SK-N-SH (cell line): Measurements from ENCODE around the gene CCDC24. TPM values are rescaled to one million over a fixed set of nuclear protein-coding genes. Genes with fewer than 3 reads are reported as not detected.

Experiments used
- CTCF ChIA-PET: fragments of 300-600, 350-600 bp; formaldehyde crosslinking; extraction: SDS; loops from one replicate; lab custom pipeline; 2021; lab: Yijun Ruan, JAX
- POLR2A ChIA-PET: fragments of 350-600 bp; sonication (Branson Sonifier 250); formaldehyde crosslinking; extraction: SDS; loops from one replicate; lab custom pipeline; 2020; ENCODE audit warnings: antibody characterized with exemption, inconsistent platforms; lab: Yijun Ruan, JAX
- DNase-seq: peaks from one replicate; pipeline ENCODE4 v3.0.0; 2012
- H2AFZ ChIP-seq: fragments of 200-600 bp; sonication (generic); 2 replicates; pipeline ENCODE4 v1.8.1; 2016; ENCODE audit warnings: antibody characterized with exemption, mild to moderate bottlenecking, low read depth
- H3F3A ChIP-seq: fragments of 200-600 bp; sonication (generic); replicated peaks from 2 replicates; pipeline ENCODE3; 2016; ENCODE audit warnings: antibody characterized with exemption, mild to moderate bottlenecking; ENCODE audit not compliant: insufficient read depth
- H3K27ac ChIP-seq, 2 experiments: fragments of 200-500 bp in 1 of 2; fragments of 200-600 bp in 1 of 2; sonication (Bioruptor generic) in 1 of 2; sonication (generic), shearing (Covaris generic) in 1 of 2; 2 replicates each; pipeline versions ENCODE4 v1.5.1 to v1.6.1; 2014 to 2016; ENCODE audit warnings: low read depth in 2 of 2, inconsistent platforms in 1 of 2, low read length in 1 of 2, mild to moderate bottlenecking in 1 of 2, mixed read lengths in 1 of 2
- H3K27me3 ChIP-seq: fragments of 200-600 bp; sonication (generic), shearing (Covaris generic); 2 replicates; pipeline ENCODE4 v1.6.1; 2016; ENCODE audit warnings: mixed run types; ENCODE audit not compliant: insufficient read depth
- H3K36me3 ChIP-seq, 2 experiments: fragments of 200-500 bp in 1 of 2; fragments of 200-600 bp in 1 of 2; sonication (Bioruptor generic) in 1 of 2; sonication (generic) in 1 of 2; replicated peaks in 1 of 2; 2 replicates each; pipeline versions ENCODE3 to v1.5.1; 2014 to 2016; ENCODE audit warnings: low read length in 1 of 2, mild to moderate bottlenecking in 1 of 2; ENCODE audit not compliant: insufficient read depth in 2 of 2, control insufficient read depth in 1 of 2
- H3K4me1 ChIP-seq, 2 experiments: fragments of 200-500 bp in 1 of 2; fragments of 200-600 bp in 1 of 2; sonication (Bioruptor generic) in 1 of 2; sonication (generic), shearing (Covaris generic) in 1 of 2; 2 replicates each; pipeline versions ENCODE4 v1.5.1 to v1.6.1; 2014 to 2016; ENCODE audit warnings: low read depth in 1 of 2, low read length in 1 of 2, mixed run types in 1 of 2; ENCODE audit not compliant: insufficient read depth in 2 of 2, control insufficient read depth in 1 of 2
- H3K4me2 ChIP-seq: fragments of 200-600 bp; sonication (generic), shearing (Covaris generic); 2 replicates; pipeline ENCODE4 v1.6.1; 2017; ENCODE audit warnings: mixed run types
- H3K4me3 ChIP-seq, 2 experiments: fragments of 200-500 bp in 1 of 2; fragments of 200-600 bp in 1 of 2; sonication (Bioruptor generic) in 1 of 2; sonication (generic), shearing (Covaris generic) in 1 of 2; 2 replicates each; pipeline versions ENCODE4 v1.5.1 to v1.8.1; 2014 to 2016; ENCODE audit warnings: low read depth in 2 of 2, inconsistent platforms in 1 of 2, low read length in 1 of 2, mild to moderate bottlenecking in 1 of 2, mixed read lengths in 1 of 2, moderate library complexity in 1 of 2
- H3K79me2 ChIP-seq: fragments of 200-600 bp; sonication (generic); 2 replicates; pipeline ENCODE4 v1.8.1; 2017; ENCODE audit warnings: mild to moderate bottlenecking; ENCODE audit not compliant: insufficient read depth
- H3K9ac ChIP-seq: fragments of 200-600 bp; sonication (generic); 2 replicates; pipeline ENCODE4 v1.6.1; 2017; ENCODE audit warnings: mixed run types
- H3K9me2 ChIP-seq: fragments of 200-600 bp; sonication (generic); 2 replicates; pipeline ENCODE4 v1.6.1; 2017; ENCODE audit warnings: mixed run types
- H3K9me3 ChIP-seq: fragments of 200-600 bp; sonication (generic); 2 replicates; pipeline ENCODE4 v1.6.1; 2017; ENCODE audit warnings: mixed run types, mild to moderate bottlenecking, moderate library complexity
- H4K20me1 ChIP-seq: fragments of 200-600 bp; sonication (generic); 2 replicates; pipeline ENCODE4 v1.6.1; 2017; ENCODE audit warnings: mild to moderate bottlenecking, mixed run types; ENCODE audit not compliant: insufficient read depth
- CHD2 ChIP-seq: fragments of 150-350 bp; IDR thresholded peaks from 2 replicates; pipeline ENCODE4 v1.6.1; 2018; ENCODE audit warnings: low read length; ENCODE audit not compliant: partially characterized antibody
- EZH2phosphoT487 ChIP-seq: fragments of 200-600 bp; sonication (generic); IDR thresholded peaks from 2 replicates; pipeline ENCODE4 v1.6.1; 2017; ENCODE audit warnings: low read depth, mixed run types, mild to moderate bottlenecking, antibody characterized with exemption, moderate library complexity, borderline replicate concordance
- FOSL2 ChIP-seq: IDR thresholded peaks from 2 replicates; pipeline ENCODE4 v1.4.0; 2012; ENCODE audit warnings: low read depth, mild to moderate bottlenecking, moderate library complexity, borderline replicate concordance
- JUND ChIP-seq: IDR thresholded peaks from 2 replicates; pipeline ENCODE4 v1.4.0; 2012
- MXI1 ChIP-seq: IDR thresholded peaks from 2 replicates; pipeline ENCODE4 v1.6.1; 2012; ENCODE audit warnings: mild to moderate bottlenecking, low read depth, low read length, improper control_type of control experiment
- NRF1 ChIP-seq: IDR thresholded peaks from 2 replicates; pipeline ENCODE4 v1.6.1; 2012; ENCODE audit warnings: low read depth, mild to moderate bottlenecking, low read length
- RAD21 ChIP-seq: IDR thresholded peaks from 2 replicates; pipeline ENCODE4 v1.6.1; 2012; ENCODE audit warnings: mild to moderate bottlenecking, low read length
- RXRA ChIP-seq: IDR thresholded peaks from 2 replicates; pipeline ENCODE4 v1.4.0; 2012; ENCODE audit warnings: low read depth, mild to moderate bottlenecking, borderline replicate concordance
- TAF1 ChIP-seq: IDR thresholded peaks from 2 replicates; pipeline ENCODE4 v1.6.1; 2012; ENCODE audit warnings: low read depth, mild to moderate bottlenecking, low read length, moderate library complexity, borderline replicate concordance
- YY1 ChIP-seq: IDR thresholded peaks from 2 replicates; pipeline ENCODE4 v1.4.0; 2012; ENCODE audit warnings: low read depth, mild to moderate bottlenecking
- WGBS: methylation state at CpG from one replicate; pipeline ENCODE4 v1.1.6; 2017; ENCODE audit warnings: low lambda C conversion rate; 5-methylcytosine and 5-hydroxymethylcytosine counted together
- polyA plus RNA-seq, 3 experiments: library from polyadenylated mRNA; depleted of rRNA; stranded (reverse); fragments of >200 nt; gene quantifications; 2 replicates each; pipeline ENCODE4 v1.2.3, GENCODE V29; 2012
- TF ChIP-seq, protein P1 (sequence below): IDR thresholded peaks from 2 replicates; pipeline ENCODE4 v1.4.0; 2012; ENCODE audit warnings: low read depth
- TF ChIP-seq, protein P2 (sequence below): fragments of 150-350 bp; IDR thresholded peaks from 2 replicates; pipeline ENCODE4 v1.6.1; 2017; ENCODE audit warnings: antibody characterized with exemption, low read length, low read depth, borderline replicate concordance
- TF ChIP-seq, protein P3 (sequence below): IDR thresholded peaks from 2 replicates; pipeline ENCODE4 v1.4.0; 2012; ENCODE audit warnings: low read depth, borderline replicate concordance
- TF ChIP-seq, protein P4 (sequence below): IDR thresholded peaks from 2 replicates; pipeline ENCODE4 v1.6.1; 2012; ENCODE audit warnings: mild to moderate bottlenecking, low read depth, low read length, moderate library complexity
- TF ChIP-seq, protein P5 (sequence below): IDR thresholded peaks from 2 replicates; pipeline ENCODE4; 2012
- TF ChIP-seq, protein P6 (sequence below): fragments of 150-350 bp; IDR thresholded peaks from 2 replicates; pipeline ENCODE4 v1.6.1; 2016; ENCODE audit warnings: mild to moderate bottlenecking, low read depth, low read length
- TF ChIP-seq, protein P7 (sequence below): IDR thresholded peaks from 2 replicates; pipeline ENCODE4 v1.4.0; 2012; ENCODE audit warnings: low read depth, borderline replicate concordance

Gene CCDC24
- polyA plus RNA-seq, 1 of the 3 experiments (the other 2 are of a cell fraction), result 7.5 TPM

DNA sequence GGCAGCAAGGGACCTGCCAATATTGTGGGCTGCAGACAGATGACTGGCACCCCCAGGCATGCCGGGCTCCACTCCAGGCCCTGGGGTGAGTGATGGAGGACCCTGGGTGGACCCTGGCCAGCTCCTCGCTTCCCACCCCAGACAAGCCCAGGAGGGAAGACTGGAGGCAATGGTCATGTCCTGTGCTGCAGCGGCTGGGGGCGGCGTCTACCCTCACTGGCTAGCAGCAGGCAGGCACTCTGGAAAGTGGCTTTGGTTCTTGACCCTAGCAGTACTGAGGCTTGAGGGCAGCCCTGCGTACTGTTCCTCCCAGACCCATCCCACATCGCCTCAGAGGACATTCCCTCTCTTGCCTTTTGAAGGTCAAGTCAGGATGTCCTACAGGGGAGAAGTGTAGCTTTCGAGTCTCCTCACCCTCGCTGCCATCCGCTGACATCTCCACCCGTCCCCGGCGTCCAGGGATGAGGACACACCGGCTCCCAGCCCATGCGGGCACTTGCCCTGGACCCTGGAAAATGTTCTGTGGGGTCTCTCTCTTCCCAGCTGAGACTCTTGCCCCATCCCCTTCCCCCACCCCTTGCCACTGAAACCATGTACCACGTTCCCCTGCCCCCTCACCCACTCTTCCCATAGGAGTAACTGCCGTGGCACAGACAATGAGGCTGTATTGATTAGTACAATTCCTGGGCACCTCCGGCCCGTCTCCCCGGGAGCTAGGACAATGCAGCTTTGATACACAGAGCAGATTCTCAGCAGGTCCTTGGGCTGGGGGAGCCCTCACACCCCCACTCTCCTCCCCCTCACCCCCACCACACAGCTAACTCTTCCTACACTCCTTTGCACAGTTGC, 24.9 kb downstream of the CCDC24 start:
- Histone ChIP-seq H3K9me2 (no peaks in the 10 kb centered on the region), H2AFZ (no peak overlapping the region), H3K9me3 (no peaks in the 10 kb centered on the region), H3K4me1 (peaks cover 3 to 6% of the 10 kb centered on the region in 2 experiments; a peak in 2 of 4 replicates), H3K27me3 (no peaks in the 10 kb centered on the region), H3K27ac (no peak overlapping the region), H3K9ac (no peak overlapping the region), H3K4me3 (no peak overlapping the region), H3K79me2 (no peaks in the 10 kb centered on the region)
- TF ChIP-seq MXI1 (no peak), FOSL2 (no peak), YY1 (no peak), TAF1 (no peak), RAD21 (no peak), CHD2 (no peak), RXRA (no peak), JUND (no peak), NRF1 (no peak), EZH2phosphoT487 (no peak)
- TF ChIP-seq, protein P1, sequence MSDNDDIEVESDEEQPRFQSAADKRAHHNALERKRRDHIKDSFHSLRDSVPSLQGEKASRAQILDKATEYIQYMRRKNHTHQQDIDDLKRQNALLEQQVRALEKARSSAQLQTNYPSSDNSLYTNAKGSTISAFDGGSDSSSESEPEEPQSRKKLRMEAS, result no peak
- TF ChIP-seq, protein P2, sequence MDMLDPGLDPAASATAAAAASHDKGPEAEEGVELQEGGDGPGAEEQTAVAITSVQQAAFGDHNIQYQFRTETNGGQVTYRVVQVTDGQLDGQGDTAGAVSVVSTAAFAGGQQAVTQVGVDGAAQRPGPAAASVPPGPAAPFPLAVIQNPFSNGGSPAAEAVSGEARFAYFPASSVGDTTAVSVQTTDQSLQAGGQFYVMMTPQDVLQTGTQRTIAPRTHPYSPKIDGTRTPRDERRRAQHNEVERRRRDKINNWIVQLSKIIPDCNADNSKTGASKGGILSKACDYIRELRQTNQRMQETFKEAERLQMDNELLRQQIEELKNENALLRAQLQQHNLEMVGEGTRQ, result no peak
- TF ChIP-seq, protein P3, sequence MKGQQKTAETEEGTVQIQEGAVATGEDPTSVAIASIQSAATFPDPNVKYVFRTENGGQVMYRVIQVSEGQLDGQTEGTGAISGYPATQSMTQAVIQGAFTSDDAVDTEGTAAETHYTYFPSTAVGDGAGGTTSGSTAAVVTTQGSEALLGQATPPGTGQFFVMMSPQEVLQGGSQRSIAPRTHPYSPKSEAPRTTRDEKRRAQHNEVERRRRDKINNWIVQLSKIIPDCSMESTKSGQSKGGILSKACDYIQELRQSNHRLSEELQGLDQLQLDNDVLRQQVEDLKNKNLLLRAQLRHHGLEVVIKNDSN, result no peak
- TF ChIP-seq, protein P4, sequence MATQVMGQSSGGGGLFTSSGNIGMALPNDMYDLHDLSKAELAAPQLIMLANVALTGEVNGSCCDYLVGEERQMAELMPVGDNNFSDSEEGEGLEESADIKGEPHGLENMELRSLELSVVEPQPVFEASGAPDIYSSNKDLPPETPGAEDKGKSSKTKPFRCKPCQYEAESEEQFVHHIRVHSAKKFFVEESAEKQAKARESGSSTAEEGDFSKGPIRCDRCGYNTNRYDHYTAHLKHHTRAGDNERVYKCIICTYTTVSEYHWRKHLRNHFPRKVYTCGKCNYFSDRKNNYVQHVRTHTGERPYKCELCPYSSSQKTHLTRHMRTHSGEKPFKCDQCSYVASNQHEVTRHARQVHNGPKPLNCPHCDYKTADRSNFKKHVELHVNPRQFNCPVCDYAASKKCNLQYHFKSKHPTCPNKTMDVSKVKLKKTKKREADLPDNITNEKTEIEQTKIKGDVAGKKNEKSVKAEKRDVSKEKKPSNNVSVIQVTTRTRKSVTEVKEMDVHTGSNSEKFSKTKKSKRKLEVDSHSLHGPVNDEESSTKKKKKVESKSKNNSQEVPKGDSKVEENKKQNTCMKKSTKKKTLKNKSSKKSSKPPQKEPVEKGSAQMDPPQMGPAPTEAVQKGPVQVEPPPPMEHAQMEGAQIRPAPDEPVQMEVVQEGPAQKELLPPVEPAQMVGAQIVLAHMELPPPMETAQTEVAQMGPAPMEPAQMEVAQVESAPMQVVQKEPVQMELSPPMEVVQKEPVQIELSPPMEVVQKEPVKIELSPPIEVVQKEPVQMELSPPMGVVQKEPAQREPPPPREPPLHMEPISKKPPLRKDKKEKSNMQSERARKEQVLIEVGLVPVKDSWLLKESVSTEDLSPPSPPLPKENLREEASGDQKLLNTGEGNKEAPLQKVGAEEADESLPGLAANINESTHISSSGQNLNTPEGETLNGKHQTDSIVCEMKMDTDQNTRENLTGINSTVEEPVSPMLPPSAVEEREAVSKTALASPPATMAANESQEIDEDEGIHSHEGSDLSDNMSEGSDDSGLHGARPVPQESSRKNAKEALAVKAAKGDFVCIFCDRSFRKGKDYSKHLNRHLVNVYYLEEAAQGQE, result no peak
- TF ChIP-seq, protein P5, sequence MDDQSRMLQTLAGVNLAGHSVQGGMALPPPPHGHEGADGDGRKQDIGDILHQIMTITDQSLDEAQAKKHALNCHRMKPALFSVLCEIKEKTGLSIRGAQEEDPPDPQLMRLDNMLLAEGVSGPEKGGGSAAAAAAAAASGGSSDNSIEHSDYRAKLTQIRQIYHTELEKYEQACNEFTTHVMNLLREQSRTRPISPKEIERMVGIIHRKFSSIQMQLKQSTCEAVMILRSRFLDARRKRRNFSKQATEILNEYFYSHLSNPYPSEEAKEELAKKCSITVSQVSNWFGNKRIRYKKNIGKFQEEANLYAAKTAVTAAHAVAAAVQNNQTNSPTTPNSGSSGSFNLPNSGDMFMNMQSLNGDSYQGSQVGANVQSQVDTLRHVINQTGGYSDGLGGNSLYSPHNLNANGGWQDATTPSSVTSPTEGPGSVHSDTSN, result no peak
- TF ChIP-seq, protein P6, sequence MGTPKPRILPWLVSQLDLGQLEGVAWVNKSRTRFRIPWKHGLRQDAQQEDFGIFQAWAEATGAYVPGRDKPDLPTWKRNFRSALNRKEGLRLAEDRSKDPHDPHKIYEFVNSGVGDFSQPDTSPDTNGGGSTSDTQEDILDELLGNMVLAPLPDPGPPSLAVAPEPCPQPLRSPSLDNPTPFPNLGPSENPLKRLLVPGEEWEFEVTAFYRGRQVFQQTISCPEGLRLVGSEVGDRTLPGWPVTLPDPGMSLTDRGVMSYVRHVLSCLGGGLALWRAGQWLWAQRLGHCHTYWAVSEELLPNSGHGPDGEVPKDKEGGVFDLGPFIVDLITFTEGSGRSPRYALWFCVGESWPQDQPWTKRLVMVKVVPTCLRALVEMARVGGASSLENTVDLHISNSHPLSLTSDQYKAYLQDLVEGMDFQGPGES, result no peak
- TF ChIP-seq, protein P7, sequence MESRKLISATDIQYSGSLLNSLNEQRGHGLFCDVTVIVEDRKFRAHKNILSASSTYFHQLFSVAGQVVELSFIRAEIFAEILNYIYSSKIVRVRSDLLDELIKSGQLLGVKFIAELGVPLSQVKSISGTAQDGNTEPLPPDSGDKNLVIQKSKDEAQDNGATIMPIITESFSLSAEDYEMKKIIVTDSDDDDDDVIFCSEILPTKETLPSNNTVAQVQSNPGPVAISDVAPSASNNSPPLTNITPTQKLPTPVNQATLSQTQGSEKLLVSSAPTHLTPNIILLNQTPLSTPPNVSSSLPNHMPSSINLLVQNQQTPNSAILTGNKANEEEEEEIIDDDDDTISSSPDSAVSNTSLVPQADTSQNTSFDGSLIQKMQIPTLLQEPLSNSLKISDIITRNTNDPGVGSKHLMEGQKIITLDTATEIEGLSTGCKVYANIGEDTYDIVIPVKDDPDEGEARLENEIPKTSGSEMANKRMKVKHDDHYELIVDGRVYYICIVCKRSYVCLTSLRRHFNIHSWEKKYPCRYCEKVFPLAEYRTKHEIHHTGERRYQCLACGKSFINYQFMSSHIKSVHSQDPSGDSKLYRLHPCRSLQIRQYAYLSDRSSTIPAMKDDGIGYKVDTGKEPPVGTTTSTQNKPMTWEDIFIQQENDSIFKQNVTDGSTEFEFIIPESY, result no peak
- TF ChIP-seq, all 33 proteins: peak for 0
- no peaks in the 10 kb centered on the region for H3K36me3 ChIP-seq
- WGBS, result 93% methylated on average over 11 of the region's 20 CpGs
- POLR2A ChIA-PET, result interaction anchor here (0.6 kb wide), 1 partner anchor 165 kb away, joined by 3 read pairs; no protein-coding TSS in a partner anchor
- no peaks in the 10 kb centered on the region for H4K20me1 ChIP-seq
- H3F3A ChIP-seq, result no peaks in the 10 kb centered on the region
- no peak overlapping the region for H3K4me2 ChIP-seq
- DNase-seq, result no peak
- CTCF ChIA-PET, result interaction anchor here (1.3 to 25.6 kb wide), 3 partner anchors 19 to 31 kb away, joined by 5 to 598 read pairs (median 77); partner anchors contain the start of gene CCDC24
